Bronchial epithelial cell (primary cell): ENCODE measurements around the gene ZMAT3. TPM values are rescaled to one million over a fixed set of nuclear protein-coding genes. Genes with fewer than 3 reads are reported as not detected.
A peak's percentile ranks its signal among the peaks of the same experiment; 100 is the strongest.

Experiments used
- DNase-seq: peaks from one replicate; pipeline ENCODE4 v3.0.0-alpha.2; 2010; ENCODE audit warnings: low read depth
- FAIRE-seq: peaks from 2 replicates; lab custom pipeline; 2011; peaks lifted over from hg19 to GRCh38; lab: Jason Lieb, UNC
- H3K27me3 ChIP-seq: 2 replicates; pipeline ENCODE4 v1.5.1; 2011; ENCODE audit warnings: low read length; ENCODE audit not compliant: control insufficient read depth, insufficient read depth
- H3K36me3 ChIP-seq: 2 replicates; pipeline ENCODE4 v1.5.1; 2011; ENCODE audit warnings: low read length; ENCODE audit not compliant: control insufficient read depth, insufficient read depth
- H3K4me3 ChIP-seq: 2 replicates; pipeline ENCODE4 v1.5.1; 2011; ENCODE audit warnings: mild to moderate bottlenecking, low read depth, low read length, control low read depth
- total RNA-seq: library from RNA; depleted of rRNA; stranded (reverse); fragments of >200 nt; gene quantifications from 2 replicates; pipeline ENCODE4 v1.2.1, GENCODE V29; 2014
- TF ChIP-seq, protein P1 (sequence below): IDR thresholded peaks from 2 replicates; pipeline ENCODE4 v1.5.1; 2011; ENCODE audit warnings: mild to moderate bottlenecking, moderate library complexity, low read length, control low read depth, inconsistent platforms; ENCODE audit not compliant: insufficient read depth, severe bottlenecking

Gene ZMAT3
- total RNA-seq, 1 donor from 2014 or later, result 15.3 TPM

DNA sequence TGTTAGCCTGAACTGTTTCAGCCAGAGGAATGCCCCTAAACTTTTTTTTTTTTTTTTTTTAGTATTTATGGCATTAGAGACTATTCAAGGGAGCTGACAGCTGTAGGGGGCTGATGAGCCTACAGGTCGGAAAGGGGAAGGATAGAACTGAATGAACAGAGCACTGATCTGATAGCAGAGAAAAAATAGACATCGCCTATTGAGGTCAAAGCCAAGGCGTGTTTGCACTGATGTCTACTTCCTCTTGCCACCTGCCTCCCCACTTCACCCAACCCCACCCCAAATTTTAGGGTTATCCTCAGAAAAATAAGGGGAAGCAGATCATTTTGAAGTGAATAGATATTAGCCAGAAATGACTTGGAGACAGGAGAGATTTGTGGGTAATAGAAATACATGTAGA, 3.0 kb upstream of the ZMAT3 start:
- FAIRE-seq (no peak), DNase-seq (no peak)
- Histone ChIP-seq H3K36me3 (no peaks in the 10 kb centered on the region), H3K4me3 (no peak overlapping the region), H3K27me3 (no peaks in the 10 kb centered on the region)
- TF ChIP-seq, protein P1, sequence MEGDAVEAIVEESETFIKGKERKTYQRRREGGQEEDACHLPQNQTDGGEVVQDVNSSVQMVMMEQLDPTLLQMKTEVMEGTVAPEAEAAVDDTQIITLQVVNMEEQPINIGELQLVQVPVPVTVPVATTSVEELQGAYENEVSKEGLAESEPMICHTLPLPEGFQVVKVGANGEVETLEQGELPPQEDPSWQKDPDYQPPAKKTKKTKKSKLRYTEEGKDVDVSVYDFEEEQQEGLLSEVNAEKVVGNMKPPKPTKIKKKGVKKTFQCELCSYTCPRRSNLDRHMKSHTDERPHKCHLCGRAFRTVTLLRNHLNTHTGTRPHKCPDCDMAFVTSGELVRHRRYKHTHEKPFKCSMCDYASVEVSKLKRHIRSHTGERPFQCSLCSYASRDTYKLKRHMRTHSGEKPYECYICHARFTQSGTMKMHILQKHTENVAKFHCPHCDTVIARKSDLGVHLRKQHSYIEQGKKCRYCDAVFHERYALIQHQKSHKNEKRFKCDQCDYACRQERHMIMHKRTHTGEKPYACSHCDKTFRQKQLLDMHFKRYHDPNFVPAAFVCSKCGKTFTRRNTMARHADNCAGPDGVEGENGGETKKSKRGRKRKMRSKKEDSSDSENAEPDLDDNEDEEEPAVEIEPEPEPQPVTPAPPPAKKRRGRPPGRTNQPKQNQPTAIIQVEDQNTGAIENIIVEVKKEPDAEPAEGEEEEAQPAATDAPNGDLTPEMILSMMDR, result no peak

DNA sequence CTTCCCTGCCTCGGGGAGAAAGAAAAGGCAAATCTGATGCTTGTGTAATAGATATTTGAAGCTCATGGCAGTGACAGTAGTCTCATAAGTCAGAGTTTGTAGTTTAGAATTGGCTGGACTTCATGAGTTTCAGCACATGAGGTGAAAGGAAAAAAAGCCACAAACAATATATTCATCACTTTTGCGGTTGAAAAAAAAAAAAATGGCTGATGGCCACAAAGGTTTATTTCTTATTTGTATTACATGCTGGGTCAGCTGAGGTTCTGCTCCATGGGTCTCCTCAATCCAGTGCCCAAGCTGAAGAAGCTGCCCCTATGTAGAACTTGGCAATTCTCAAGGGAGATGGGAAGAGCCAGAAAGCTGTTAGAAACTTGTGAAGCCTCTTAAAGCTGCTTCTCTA, 2.2 kb upstream of the ZMAT3 start:
- H3K27me3 ChIP-seq, result no peaks in the 10 kb centered on the region
- TF ChIP-seq, protein P1, result no peak
- no peak overlapping the region for H3K4me3 ChIP-seq
- no peaks in the 10 kb centered on the region for H3K36me3 ChIP-seq
- no peak for FAIRE-seq
- DNase-seq, result no peak

DNA sequence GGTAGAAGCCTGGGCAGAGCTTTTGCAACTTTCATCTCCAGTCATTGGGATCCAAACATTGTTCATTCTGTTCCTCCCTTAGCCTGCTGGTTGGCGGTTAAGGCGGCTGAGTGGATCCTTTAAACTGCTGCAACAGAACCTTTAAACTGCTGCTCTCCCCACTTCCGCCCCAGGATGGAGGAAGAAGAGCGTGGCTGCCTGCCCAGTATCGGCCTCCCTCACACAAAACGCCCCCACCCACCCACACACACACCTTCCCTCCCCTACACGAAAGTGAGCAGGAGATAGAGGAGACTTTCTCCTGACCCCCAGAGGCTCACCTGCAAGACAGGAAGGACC, 460 bp upstream of the ZMAT3 start:
- no peak for FAIRE-seq
- TF ChIP-seq, protein P1, result no peak

DNA sequence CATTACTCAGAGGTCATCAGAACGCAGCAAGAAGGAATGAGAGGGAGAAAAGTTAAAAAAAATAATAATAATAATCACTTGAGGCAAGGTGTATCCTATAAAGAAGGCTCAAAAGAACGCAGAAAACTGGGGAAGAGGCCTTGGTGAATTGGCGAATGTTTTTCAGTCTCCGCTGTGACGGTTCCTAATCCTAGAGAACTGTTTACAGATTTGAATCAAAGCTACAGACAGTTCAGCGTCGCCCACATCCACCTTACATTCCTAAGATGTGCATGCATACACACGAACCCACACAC, 634 bp downstream of the ZMAT3 start:
- TF ChIP-seq, protein P1, result no peak
- Histone ChIP-seq H3K27me3 (no peaks in the 10 kb centered on the region), H3K4me3 (peak overlapping the region; percentile 67), H3K36me3 (no peaks in the 10 kb centered on the region)
- DNase-seq (peak; percentile 56), FAIRE-seq (no peak)

More for the DNA sequence above, 460 bp upstream of the ZMAT3 start:
- peak overlapping the region; percentile 67 for H3K4me3 ChIP-seq
- no peaks in the 10 kb centered on the region for H3K27me3 ChIP-seq
- no peaks in the 10 kb centered on the region for H3K36me3 ChIP-seq
- DNase-seq, result no peak

DNA sequence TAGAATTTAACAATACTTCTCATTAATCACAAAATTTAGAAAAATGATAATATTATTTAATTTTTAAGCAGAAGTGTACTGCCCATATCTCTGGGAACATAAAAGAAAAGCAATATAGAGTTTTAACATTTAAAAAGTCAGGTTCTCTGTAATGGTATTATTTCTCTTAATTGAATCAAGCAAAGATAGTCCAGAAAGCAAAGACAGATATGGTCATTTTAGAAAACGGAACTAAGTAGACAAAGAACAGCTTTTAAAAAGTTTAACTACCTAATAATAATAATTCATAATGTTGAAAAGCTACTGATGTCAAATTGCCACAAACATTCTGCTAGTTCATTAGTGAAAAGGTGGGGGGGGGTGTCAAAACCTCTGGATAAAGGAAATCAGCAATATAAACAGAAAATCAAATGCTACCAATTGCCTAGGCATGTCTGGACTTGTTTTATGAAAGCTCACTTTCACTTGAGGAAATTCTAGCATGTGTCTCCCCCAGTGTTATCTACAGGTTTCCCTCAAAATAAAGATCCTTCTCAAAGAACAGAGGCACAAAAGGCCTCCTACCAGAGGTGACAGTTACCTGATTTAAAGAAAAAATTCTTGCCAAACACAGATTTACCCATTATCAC, 1.7 kb downstream of the ZMAT3 start:
- TF ChIP-seq, protein P1, result no peak
- DNase-seq (peak; percentile 55), FAIRE-seq (no peak)
- Histone ChIP-seq H3K4me3 (peak overlapping the region; percentile 17), H3K36me3 (no peaks in the 10 kb centered on the region), H3K27me3 (no peaks in the 10 kb centered on the region)

DNA sequence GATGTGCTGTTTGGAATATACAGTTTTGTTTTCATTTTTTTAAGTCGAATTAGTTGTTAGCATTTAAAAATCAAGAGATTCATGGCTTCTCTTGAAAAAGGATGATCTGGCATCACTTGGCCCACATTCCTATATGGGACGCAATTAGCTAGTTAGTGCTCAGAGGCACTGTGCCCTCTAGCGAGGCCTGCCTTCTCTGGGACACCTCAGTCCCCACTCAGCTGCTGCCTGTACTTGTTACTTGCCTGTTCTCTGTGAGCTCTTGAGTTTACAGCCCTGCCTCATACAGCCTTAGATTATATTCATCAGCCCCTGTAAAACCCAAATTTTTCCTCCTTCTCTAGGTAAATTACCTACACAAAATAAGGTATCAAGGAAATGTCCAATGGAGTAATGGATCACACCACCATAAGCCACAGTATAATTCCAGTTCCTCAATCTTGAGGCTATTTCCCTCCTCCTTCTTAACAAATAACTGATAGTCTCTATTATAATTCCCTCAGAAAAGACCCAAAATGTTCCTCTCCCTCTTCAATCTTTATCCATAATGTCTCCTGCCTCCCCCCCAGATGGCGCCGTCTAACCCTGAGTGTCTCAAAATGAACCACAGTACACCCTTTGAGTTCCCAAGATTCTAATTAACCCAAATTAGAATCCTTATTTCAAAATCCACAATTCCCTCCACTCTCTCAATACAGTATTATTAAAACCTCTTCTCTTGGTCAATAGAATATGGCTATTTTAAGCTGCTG, 2.7 kb downstream of the ZMAT3 start:
- DNase-seq (no peak), FAIRE-seq (no peak)
- no peak overlapping the region for H3K4me3 ChIP-seq
- H3K27me3 ChIP-seq, result no peaks in the 10 kb centered on the region
- TF ChIP-seq, protein P1, result peak; percentile 33
- no peaks in the 10 kb centered on the region for H3K36me3 ChIP-seq
